HUDEP-2 (cell line): ENCODE data around the gene PDZD2.
"Not testable (repeated sequence)": the region's sequence is repeated elsewhere in the genome, so short reads cannot be mapped to it uniquely, and the experiment has no call there.

Experiments
- DNase-seq, 76 experiments: peaks; one replicate each; lab custom pipeline; 2025; ENCODE audit not compliant: unreplicated experiment in 76 of 76; lab: John Stamatoyannopoulos, UW

PDZD2 gene

DNA sequence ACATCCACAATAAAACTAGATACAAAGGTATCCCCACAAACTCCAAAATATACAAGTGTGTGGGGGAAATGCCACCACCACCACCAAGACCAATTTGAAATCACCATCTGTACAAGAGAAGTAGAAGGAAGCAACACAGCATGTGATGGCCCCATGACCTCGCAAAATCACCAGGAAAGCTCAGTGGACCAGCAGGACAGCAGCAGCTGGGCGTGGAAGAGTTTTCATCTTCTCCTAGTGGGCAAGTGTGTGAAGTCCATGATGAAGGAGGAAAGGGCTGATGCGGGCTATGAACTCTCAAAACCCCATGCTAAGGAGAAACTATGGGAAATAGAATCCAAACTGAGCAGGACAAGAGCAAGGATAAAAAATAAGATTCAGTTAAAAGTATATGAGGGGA, 477.1 kb downstream of the PDZD2 start:
- DNase-seq: no peak

GRCh38 chr5:32116574-32117313, 477.8 kb downstream of the PDZD2 start:
- DNase-seq: no peak

DNA sequence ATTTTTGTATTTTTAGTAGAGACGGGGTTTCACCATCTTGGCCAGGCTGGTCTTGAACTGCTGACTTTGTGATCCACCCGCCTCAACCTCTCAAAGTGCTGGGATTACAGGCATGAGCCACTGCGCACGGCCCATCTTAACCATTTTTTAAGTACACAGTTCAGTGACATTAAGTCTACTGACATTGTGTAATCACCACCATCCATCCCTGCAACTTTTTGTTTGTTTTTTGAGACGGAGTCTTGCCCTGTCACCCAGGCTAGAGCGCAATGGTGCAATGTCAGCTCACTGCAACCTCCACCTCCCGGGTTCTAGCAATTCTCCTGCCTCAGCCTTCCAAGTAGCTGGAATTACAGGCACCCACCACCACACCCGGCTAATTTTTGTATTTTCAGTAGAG, 480.0 kb downstream of the PDZD2 start:
- not testable (repeated sequence) for DNase-seq

GRCh38 chr5:32123058-32123805, 484.3 kb downstream of the PDZD2 start:
- DNase-seq: no peak

DNA sequence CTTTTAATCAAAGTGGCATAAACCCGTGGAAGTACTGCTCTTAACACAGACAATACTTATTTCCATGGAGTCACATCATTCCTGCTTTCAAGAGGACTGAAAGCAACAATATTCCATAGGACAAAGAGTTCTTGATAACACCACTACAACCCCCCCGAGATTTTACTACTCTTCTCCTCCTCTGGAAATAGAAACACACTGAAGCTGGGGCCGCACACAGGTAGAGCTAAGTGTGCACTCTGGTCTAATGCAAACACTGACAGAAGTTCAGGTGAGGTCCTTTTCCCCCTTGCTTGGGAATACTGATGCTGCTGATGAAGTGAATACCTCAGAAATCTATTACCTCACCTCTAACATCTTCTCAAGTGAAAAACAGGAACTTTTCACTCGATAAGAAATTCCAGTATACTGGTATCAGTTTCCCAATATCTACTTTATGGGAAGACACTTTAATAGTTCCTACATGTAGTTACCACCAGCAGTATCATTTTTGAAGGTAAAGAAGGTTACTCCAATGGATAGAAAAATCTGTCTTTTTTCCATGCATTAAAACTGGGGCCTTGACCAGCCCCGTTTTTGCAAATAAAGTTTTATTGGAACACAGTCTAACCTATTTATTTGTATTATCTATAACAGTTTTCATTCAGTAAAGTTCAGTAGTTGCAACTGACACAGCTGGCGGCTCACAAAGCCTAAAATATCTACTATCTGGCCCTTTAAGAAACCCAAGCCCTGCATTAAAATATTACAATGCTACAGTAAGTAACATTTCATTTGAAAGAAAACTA, 485.2 kb downstream of the PDZD2 start:
- no peak for DNase-seq

DNA sequence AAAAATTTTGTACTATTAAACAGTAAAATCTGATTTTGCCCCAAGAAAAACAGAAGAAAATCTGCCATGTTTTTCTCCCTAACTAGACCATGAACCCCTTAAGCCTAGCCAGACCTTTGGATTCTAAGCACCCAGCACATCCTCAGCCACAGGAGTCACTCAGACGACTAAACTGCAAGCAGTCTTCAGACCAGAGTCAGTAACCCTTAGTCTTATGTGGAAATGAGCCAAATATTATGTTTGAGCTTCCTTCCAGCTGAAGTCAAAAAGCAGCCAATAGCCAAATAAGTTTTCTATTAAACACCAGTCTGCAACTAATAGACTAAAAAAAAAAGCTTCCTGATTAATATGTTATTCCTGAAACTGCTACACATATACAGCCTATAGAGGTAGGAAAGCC, 487.8 kb downstream of the PDZD2 start:
- no peak for DNase-seq

GRCh38 chr5:32127711-32128110, 488.8 kb downstream of the PDZD2 start:
- no peak for DNase-seq

DNA sequence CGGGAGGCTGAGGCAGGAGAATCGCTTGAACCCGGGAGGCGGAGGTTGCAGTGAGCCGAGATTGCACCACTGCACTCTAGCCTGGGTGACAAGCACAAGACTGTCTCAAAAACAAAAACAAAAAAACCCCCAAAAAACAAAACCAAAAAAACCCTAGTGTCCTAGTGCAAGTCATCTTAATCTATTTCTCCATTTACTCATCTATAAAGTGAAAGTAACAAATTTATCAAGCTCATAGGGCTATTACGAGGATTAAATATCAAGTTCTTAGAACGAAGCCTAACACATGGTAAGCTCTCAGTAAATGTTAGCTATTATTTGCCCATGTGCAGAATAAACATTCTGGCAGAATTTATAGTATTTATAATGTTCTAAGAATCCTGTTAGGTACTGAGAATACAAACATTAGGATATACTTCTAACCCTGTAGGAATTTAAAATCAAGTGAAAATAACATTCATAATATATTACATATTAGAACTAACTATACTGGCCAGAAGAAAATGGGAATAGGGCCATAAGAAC, 490.2 kb downstream of the PDZD2 start:
- no peak for DNase-seq

DNA sequence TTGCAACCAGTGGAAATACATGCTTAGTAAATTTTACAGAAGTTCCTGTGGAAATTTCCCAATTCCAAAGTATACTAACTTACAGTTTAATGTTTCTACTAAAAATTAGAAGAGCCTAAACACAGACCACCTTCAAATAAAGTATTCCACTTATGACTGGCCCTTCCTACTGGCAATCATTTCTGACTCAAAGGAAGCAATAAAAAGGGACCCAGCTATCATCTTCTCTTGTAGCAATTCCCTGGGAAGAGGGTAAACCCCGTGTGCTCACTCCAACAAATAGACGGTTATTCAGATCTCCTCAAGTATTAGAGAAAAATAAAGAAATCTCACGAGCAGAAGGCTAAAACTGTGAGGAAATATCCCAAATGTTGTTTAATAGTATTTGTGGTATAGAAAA, 491.9 kb downstream of the PDZD2 start:
- no peak for DNase-seq

DNA sequence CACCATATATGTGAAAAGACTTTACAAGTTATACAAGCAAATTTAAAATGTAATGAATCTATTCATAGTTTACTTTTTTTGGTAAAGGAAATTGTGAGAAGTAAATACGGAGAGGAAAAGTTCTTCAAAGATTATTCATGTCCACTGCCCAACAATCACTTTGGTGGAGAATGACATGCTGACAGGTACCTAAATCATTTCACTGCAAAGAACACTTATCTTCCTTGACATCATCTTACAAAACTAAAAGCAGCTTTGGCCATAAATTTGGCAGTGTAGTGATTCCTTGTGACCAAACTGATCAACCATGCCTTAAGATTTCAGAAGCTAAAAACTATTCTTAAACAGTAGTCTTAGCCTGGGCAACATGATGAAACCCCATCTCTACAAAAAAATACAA, 492.7 kb downstream of the PDZD2 start:
- DNase-seq: no peak

GRCh38 chr5:32132757-32133156, 493.8 kb downstream of the PDZD2 start:
- DNase-seq: no peak

- DNase-seq: no peak
These were observed 496.2 kb downstream of the PDZD2 start for GRCh38 chr5:32135086-32135485.

- DNase-seq: no peak
These were observed 497.4 kb downstream of the PDZD2 start for GRCh38 chr5:32136342-32136741.

- DNase-seq: no peak
These were observed 500.0 kb downstream of the PDZD2 start for GRCh38 chr5:32138839-32139493.

DNA sequence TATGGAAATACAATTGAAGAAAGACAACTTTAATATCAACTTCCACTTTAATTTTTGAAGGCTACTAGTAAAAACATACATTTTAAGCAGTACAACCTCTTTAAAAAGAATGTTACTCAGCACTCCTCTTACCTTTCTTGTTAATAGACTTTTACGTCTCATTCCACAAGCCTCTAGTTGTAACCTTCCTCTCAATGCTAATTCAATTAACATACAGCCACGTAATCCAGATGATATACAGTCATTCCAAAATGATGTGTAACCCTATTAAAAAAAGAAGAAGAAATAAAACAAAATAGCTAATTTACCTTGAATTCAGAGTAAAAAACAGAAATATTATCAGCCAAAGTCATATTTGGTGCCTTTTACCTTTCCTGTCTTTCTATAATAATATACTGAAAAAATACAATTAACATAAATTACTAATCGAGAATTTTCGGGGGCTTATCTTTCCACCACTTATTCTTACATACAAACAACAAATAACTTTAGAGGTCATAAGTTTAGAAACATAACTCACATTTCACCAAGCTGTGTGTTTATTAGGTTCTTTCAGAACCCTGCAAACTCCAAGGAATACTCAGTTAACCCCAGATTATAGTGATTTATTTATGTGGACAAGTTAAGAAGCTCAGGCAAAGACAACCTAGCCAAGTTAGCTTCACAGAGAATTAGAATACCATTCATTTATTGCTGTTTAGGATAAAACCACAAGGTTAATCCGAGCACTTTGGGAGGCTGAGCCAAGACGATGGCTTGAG, 504.9 kb downstream of the PDZD2 start:
- DNase-seq: no peak

DNA sequence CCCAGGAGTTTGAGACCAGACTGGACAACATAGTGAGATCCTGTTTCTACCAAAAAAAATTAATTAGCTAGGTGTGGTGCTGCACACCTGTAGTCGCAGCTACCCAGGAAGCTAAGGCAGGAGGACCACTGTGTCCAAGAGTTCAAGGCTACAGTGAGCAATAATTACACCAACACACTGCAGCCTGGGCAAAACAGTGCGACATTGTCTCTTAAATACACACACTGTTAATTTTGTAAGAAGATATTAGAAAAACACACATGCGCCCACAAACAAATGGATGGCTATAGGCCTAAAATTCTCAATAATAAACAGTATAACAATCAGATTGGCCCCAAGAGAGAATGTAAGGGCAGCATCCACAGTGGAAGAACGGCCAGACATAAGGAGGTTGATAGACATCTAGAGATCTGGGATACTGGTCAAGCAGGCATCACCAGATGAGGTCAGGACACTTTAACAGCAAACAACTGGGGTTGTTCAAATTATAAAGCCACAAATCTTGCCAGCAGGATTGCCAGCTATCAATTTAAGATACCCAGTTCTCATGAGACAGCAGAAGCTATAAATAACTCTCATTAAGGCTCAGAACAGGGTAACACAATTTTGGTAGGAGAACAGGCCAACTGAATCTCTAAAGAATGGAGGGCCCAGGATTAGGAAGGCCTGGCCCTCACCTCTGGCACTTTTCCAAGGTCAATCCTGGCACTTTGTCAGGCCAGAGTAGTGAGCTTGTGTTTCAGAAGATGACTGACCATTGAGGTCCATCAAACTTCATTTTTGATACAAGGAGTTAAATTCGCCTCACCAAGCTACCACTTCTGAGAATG, 505.7 kb downstream of the PDZD2 start:
- DNase-seq: peak in 3 of 76 experiments; percentile 5 to 10 (median 7)

GRCh38 chr5:32145378-32145777, 506.4 kb downstream of the PDZD2 start:
- no peak for DNase-seq

- no peak for DNase-seq
These were observed 508.3 kb downstream of the PDZD2 start for GRCh38 chr5:32147236-32147635.

- peak in 14 of 76 experiments; percentile 1 to 40 (median 23) for DNase-seq
These were observed 509.0 kb downstream of the PDZD2 start for GRCh38 chr5:32147959-32148358.
